Activated T-cell treated with anti-CD3 and anti-CD28 coated beads, Interleukin-2, amount 50 U/mL, for 24 hours (primary cell): ENCODE measurements around the gene DNHD1.

Source experiments
- DNase-seq: peaks from one replicate; pipeline ENCODE4 v3.0.0-alpha.2; 2020
- H3K27ac Mint-ChIP-seq: 2 replicates; pipeline ENCODE4 v1.8.0; 2020; ENCODE audit warnings: mild to moderate bottlenecking, mixed read lengths
- H3K27me3 Mint-ChIP-seq: 2 replicates; pipeline ENCODE4 v1.8.0; 2020; ENCODE audit warnings: mixed read lengths
- H3K36me3 Mint-ChIP-seq: 2 replicates; pipeline ENCODE4 v1.8.0; 2020; ENCODE audit warnings: low read depth, mixed read lengths
- H3K4me1 Mint-ChIP-seq: 2 replicates; pipeline ENCODE4 v1.8.0; 2020; ENCODE audit warnings: low read depth, mixed read lengths
- H3K4me3 Mint-ChIP-seq: 2 replicates; pipeline ENCODE4 v1.8.0; 2020; ENCODE audit warnings: mild to moderate bottlenecking, moderate library complexity, mixed read lengths
- H3K9me3 Mint-ChIP-seq: 2 replicates; pipeline ENCODE4 v1.8.0; 2020; ENCODE audit warnings: mixed read lengths

Gene DNHD1

DNA sequence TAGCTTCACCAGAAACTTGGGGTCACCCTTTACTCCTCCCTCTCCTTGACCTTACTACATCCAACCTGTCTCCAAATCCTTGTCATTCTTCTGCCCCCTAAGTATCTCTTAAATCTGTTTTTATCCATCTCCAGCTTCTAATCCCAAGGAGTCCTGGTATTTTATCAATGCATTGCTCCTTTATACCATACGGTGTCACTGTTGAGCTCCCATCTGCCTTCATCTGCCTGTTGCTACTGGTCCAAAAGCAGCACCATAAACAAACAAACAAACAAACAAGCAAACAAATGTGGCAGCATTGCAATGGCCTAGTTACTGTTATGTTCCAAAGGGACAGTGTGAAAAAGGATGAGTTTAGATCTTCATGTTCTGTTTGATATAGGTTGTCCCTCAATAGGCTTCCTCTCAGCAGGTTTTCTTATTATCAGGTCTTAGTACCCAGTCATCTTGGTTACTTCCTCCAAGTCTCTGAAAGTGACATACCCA is 34.2 kb downstream of the DNHD1 start:
- Mint-ChIP-seq H3K27ac (no peak overlapping the region), H3K36me3 (peaks cover 50% of the 10 kb centered on the region), H3K27me3 (no peaks in the 10 kb centered on the region), H3K9me3 (no peaks in the 10 kb centered on the region), H3K4me3 (no peak overlapping the region), H3K4me1 (peaks cover 13% of the 10 kb centered on the region)
- no peak for DNase-seq

- H3K4me3 Mint-ChIP-seq: no peak overlapping the region
These were observed 41.4 kb downstream of the DNHD1 start for GRCh38 chr11:6538456-6538855.

DNA sequence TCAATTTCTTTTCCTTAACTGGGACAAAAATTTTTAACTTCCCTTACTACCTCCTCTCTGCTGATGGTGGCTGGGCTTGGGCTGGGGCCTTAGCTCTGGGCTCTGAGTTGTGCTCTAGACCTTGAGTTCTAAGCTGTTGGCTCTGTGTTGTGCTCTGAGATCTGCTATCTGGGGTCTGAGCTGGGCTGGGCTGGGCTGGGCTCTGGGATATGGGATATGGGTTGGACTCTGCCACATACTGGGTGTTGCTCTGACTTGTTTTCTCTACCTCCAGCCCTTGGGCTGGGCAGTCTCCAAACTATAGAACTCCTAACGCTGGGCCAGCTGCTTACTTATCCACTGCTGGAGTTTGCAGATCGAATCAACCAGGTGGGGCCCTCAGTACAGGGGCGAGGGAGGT is 41.9 kb downstream of the DNHD1 start:
- Mint-ChIP-seq H3K9me3 (no peaks in the 10 kb centered on the region), H3K4me1 (no peaks in the 10 kb centered on the region), H3K27me3 (no peaks in the 10 kb centered on the region), H3K36me3 (peaks cover 13% of the 10 kb centered on the region), H3K4me3 (no peak overlapping the region), H3K27ac (no peak overlapping the region)
- DNase-seq: no peak

More at GRCh38 chr11:6538456-6538855, 41.4 kb downstream of the DNHD1 start:
- Mint-ChIP-seq H3K9me3 (no peaks in the 10 kb centered on the region), H3K36me3 (peaks cover 16% of the 10 kb centered on the region), H3K27me3 (no peaks in the 10 kb centered on the region), H3K27ac (no peak overlapping the region), H3K4me1 (no peaks in the 10 kb centered on the region)
- no peak for DNase-seq

DNA sequence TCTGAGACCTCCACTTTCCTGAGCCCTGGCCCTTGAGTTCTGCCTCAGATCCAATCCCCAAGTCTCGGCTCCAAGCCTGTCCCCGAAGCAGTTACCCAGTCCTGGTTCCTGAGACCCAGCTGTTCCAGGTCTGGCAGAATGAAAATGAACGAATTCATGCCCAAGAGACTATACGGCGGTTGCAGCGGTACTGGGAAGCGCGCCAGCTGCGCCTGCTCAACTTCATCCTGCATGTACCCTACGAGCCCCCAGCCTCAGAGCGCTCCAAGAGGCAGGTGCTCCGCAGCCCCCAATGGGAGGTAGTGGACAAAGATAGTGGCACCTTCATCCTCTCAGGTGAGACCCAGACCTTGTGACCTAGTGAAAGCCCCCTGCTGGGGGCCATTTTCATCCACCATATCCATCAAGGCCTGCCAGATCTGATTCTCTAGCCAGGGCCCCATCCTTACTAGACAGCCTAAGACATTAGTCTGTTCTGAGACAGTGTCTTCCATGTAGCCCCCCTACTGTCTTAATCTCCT is 42.7 kb downstream of the DNHD1 start:
- Mint-ChIP-seq H3K4me1 (no peaks in the 10 kb centered on the region), H3K27me3 (no peaks in the 10 kb centered on the region), H3K36me3 (peaks cover 18% of the 10 kb centered on the region), H3K9me3 (no peaks in the 10 kb centered on the region), H3K4me3 (no peak overlapping the region), H3K27ac (no peak overlapping the region)
- DNase-seq: no peak

- Mint-ChIP-seq H3K27me3 (no peaks in the 10 kb centered on the region), H3K4me1 (no peaks in the 10 kb centered on the region), H3K27ac (no peak overlapping the region), H3K36me3 (peaks cover 25% of the 10 kb centered on the region), H3K4me3 (no peak overlapping the region), H3K9me3 (no peaks in the 10 kb centered on the region)
- no peak for DNase-seq
These were observed 44.3 kb downstream of the DNHD1 start for GRCh38 chr11:6541356-6541755.

GRCh38 chr11:6542727-6543126 is 45.6 kb downstream of the DNHD1 start:
- H3K4me1 Mint-ChIP-seq: no peaks in the 10 kb centered on the region
- no peak overlapping the region for H3K4me3 Mint-ChIP-seq
- H3K9me3 Mint-ChIP-seq: no peaks in the 10 kb centered on the region
- no peaks in the 10 kb centered on the region for H3K27me3 Mint-ChIP-seq
- no peak overlapping the region for H3K27ac Mint-ChIP-seq
- no peak for DNase-seq
- H3K36me3 Mint-ChIP-seq: peaks cover 36% of the 10 kb centered on the region

DNA sequence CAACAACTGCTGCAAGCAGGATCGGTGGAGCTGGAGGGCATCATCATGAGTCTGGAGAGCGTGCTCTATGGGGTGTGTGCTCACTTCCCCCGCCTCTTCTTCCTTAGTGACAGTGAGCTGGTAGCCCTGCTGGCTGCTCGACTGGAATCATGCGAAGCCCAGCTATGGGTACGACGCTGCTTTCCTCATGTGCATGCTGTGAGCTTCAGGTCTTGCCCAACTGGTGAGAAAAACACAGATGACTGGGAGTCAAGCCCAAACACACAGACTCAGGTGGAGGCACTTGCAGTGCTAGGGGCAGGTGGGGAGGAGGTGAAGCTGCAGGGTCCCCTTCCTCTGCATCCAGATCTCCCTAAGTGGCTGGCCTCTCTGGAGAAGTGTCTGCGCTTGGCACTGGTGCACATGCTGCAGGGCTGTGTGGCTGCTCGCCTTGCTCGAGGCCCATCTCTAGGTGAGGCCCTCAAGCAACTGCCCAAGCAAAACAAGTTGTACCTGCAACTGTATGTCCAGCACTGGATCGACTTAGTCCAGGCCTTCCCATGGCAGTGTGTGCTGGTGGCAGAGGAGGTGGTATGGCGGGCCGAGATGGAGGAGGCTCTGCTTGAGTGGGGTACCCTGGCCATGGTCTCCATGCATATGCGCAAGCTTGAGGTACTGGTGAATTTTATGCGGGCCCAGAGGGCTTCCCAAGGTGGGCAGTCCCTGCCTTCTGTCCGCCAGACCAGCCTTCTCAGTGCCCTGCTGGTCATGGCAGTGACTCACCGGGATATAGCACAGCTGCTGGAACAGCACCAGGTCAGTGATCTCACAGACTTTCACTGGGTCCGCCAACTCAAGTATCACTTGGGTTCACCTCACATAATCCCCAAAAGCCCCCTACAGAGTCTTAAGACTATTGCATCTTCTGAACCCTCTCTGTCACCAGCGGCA is 48.1 kb downstream of the DNHD1 start:
- no peaks in the 10 kb centered on the region for H3K27me3 Mint-ChIP-seq
- H3K36me3 Mint-ChIP-seq: peaks cover 40% of the 10 kb centered on the region
- DNase-seq: no peak
- H3K9me3 Mint-ChIP-seq: no peaks in the 10 kb centered on the region
- no peak overlapping the region for H3K4me3 Mint-ChIP-seq
- no peaks in the 10 kb centered on the region for H3K4me1 Mint-ChIP-seq
- H3K27ac Mint-ChIP-seq: no peak overlapping the region

GRCh38 chr11:6545917-6546605 is 49.0 kb downstream of the DNHD1 start:
- Mint-ChIP-seq H3K4me1 (no peaks in the 10 kb centered on the region), H3K27me3 (no peaks in the 10 kb centered on the region), H3K9me3 (no peaks in the 10 kb centered on the region), H3K36me3 (peaks cover 39% of the 10 kb centered on the region), H3K27ac (no peak overlapping the region), H3K4me3 (no peak overlapping the region)
- no peak for DNase-seq

DNA sequence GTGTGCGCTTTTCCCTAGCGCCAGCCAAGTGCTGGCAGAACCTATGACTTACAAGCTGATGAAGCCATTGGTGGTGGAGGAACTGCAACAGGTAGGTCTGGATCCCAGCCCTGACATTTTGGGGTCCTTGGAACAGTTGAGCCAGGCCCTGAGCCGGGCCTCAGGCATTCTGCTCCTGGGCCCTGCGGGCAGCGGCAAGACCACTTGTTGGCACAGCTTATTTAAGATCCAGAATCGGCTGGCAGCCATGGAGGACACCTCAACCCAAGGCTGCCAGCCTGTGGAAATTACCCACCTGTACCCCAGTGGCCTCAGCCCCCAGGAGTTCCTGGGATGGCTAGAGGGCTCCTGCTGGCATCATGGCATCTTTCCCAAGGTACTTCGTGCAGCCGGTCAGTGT is 49.7 kb downstream of the DNHD1 start:
- DNase-seq: no peak
- H3K36me3 Mint-ChIP-seq: peaks cover 39% of the 10 kb centered on the region
- no peak overlapping the region for H3K4me3 Mint-ChIP-seq
- H3K9me3 Mint-ChIP-seq: no peaks in the 10 kb centered on the region
- H3K27ac Mint-ChIP-seq: no peak overlapping the region
- H3K27me3 Mint-ChIP-seq: no peaks in the 10 kb centered on the region
- H3K4me1 Mint-ChIP-seq: no peaks in the 10 kb centered on the region

DNA sequence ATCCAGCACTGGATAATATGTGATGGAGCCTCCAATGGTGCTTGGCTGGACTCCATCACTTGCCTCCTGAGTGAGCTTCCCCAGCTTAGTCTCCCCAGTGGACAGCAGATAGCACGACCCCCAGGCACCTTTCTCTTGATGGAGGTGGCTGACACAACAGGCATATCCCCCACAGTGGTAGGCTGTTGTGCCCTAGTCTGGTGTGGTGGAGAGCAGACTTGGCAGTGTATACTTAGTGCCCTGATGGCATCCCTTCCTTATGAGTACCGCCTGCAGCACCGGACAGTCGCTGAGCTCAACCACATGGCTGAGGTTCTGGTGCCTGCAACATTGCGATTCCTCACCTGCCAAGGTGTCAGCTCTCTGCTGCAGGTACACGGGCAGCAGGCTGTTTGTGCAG is 50.1 kb downstream of the DNHD1 start:
- no peak for DNase-seq
- H3K27ac Mint-ChIP-seq: no peak overlapping the region
- H3K36me3 Mint-ChIP-seq: peaks cover 39% of the 10 kb centered on the region
- H3K27me3 Mint-ChIP-seq: no peaks in the 10 kb centered on the region
- no peaks in the 10 kb centered on the region for H3K9me3 Mint-ChIP-seq
- H3K4me1 Mint-ChIP-seq: no peaks in the 10 kb centered on the region
- H3K4me3 Mint-ChIP-seq: no peak overlapping the region

- no peaks in the 10 kb centered on the region for H3K27me3 Mint-ChIP-seq
- DNase-seq: no peak
- no peak overlapping the region for H3K4me3 Mint-ChIP-seq
- H3K4me1 Mint-ChIP-seq: no peaks in the 10 kb centered on the region
- no peaks in the 10 kb centered on the region for H3K9me3 Mint-ChIP-seq
- peaks cover 39% of the 10 kb centered on the region for H3K36me3 Mint-ChIP-seq
- no peak overlapping the region for H3K27ac Mint-ChIP-seq
These were observed 51.0 kb downstream of the DNHD1 start for GRCh38 chr11:6548121-6548520.

- Mint-ChIP-seq H3K27me3 (no peaks in the 10 kb centered on the region), H3K27ac (no peak overlapping the region), H3K4me1 (no peaks in the 10 kb centered on the region), H3K4me3 (no peak overlapping the region), H3K36me3 (peaks cover 39% of the 10 kb centered on the region), H3K9me3 (no peaks in the 10 kb centered on the region)
- DNase-seq: no peak
These were observed 51.6 kb downstream of the DNHD1 start for GRCh38 chr11:6548641-6549040.

DNA sequence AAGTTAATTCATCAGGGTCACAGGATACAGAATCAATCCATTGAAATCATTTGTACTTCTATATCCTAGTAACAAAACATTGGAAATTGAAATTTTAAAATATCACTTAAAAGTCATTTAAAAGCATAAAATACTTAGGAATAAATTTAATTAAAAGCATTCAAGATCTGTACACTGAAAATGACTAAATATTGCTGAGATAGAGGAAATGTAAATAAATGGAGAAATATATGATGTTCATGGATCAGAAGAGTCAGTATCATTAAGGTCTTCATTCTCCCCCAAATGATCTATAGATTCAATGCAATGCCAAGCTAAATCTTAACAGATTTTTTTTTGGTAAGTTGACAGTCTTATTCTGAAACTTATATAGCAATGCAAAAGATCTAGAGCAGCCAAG is 56.6 kb downstream of the DNHD1 start:
- peaks cover 6% of the 10 kb centered on the region for H3K36me3 Mint-ChIP-seq
- no peaks in the 10 kb centered on the region for H3K4me1 Mint-ChIP-seq
- no peak overlapping the region for H3K27ac Mint-ChIP-seq
- no peak for DNase-seq
- H3K4me3 Mint-ChIP-seq: no peak overlapping the region
- no peaks in the 10 kb centered on the region for H3K27me3 Mint-ChIP-seq
- no peaks in the 10 kb centered on the region for H3K9me3 Mint-ChIP-seq

- H3K4me3 Mint-ChIP-seq: no peak overlapping the region
- H3K4me1 Mint-ChIP-seq: no peaks in the 10 kb centered on the region
- no peaks in the 10 kb centered on the region for H3K9me3 Mint-ChIP-seq
- H3K36me3 Mint-ChIP-seq: peaks cover 9% of the 10 kb centered on the region
- DNase-seq: no peak
- no peak overlapping the region for H3K27ac Mint-ChIP-seq
- no peaks in the 10 kb centered on the region for H3K27me3 Mint-ChIP-seq
These were observed 58.0 kb downstream of the DNHD1 start for GRCh38 chr11:6554828-6555706.
